Measurements from ENCODE around the gene UNC119. TPM values are rescaled to one million over a fixed set of nuclear protein-coding genes. Genes with fewer than 3 reads are reported as not detected.

The UNC119 gene
- total and polyA plus RNA-seq, 7 donors, result 1.9 to 7.8 (median 2.6) TPM

- no peak overlapping the region for H3K4me3 ChIP-seq
- WGBS, 3 donors, result 41 to 43% (median 41%) methylated on average over 16 of the region's 16 CpGs
- no peaks in the 10 kb centered on the region for H3K36me3 ChIP-seq (ENCODE audit: insufficient read depth in 1 of 2, low read depth in 1 of 2)
- peaks cover 0 to 38% (median 8%) of the 10 kb centered on the region in 3 donors for H3K27me3 ChIP-seq (ENCODE audit: insufficient read depth in 3 of 3, low read length in 2 of 3)
- no peak for DNase-seq
- intact Hi-C loops (cut with DNase I), result no loop called here
- no peak overlapping the region for H3K27ac ChIP-seq
- ATAC-seq, result no peak
- no peaks in the 10 kb centered on the region for H3K4me1 ChIP-seq
- no peaks in the 10 kb centered on the region for H3K9me3 ChIP-seq
- TF ChIP-seq CTCF (IDR thresholded peaks at IDR 0.05), result no peak
Measured at GRCh38 chr17:28514561-28515002, 37.8 kb downstream of the UNC119 start.

GRCh38 chr17:28513476-28513875 lies 38.9 kb downstream of the UNC119 start:
- intact Hi-C loops (cut with DNase I), result no loop called here
- no peak for DNase-seq
- Histone ChIP-seq H3K4me3 (no peak overlapping the region), H3K36me3 (ENCODE audit: insufficient read depth in 1 of 2, low read depth in 1 of 2) (no peaks in the 10 kb centered on the region), H3K27ac (no peak overlapping the region), H3K4me1 (no peaks in the 10 kb centered on the region), H3K27me3 (ENCODE audit: insufficient read depth in 3 of 3, low read length in 2 of 3) (peaks cover 0 to 45% (median 9%) of the 10 kb centered on the region in 3 donors), H3K9me3 (no peaks in the 10 kb centered on the region)
- no peak for ATAC-seq
- TF ChIP-seq CTCF (IDR thresholded peaks at IDR 0.05), result no peak
- 59 to 62% (median 61%) methylated on average over 7 of the region's 7 CpGs for WGBS, 3 donors

GRCh38 chr17:28511858-28512461 lies 40.5 kb downstream of the UNC119 start:
- ATAC-seq, result no peak
- 70 to 81% (median 74%) methylated on average over 3 of the region's 3 CpGs for WGBS, 3 donors
- intact Hi-C loops (cut with DNase I), result no loop called here
- Histone ChIP-seq H3K27ac (no peak overlapping the region), H3K9me3 (no peaks in the 10 kb centered on the region), H3K36me3 (ENCODE audit: insufficient read depth in 1 of 2, low read depth in 1 of 2) (no peaks in the 10 kb centered on the region), H3K27me3 (ENCODE audit: insufficient read depth in 3 of 3, low read length in 2 of 3) (peaks cover 0 to 55% (median 11%) of the 10 kb centered on the region in 3 donors), H3K4me3 (no peak overlapping the region), H3K4me1 (no peaks in the 10 kb centered on the region)
- TF ChIP-seq CTCF (IDR thresholded peaks at IDR 0.05), result no peak
- DNase-seq, result no peak

GRCh38 chr17:28509789-28510188 lies 42.6 kb downstream of the UNC119 start:
- no peaks in the 10 kb centered on the region for H3K36me3 ChIP-seq (ENCODE audit: insufficient read depth in 1 of 2, low read depth in 1 of 2)
- DNase-seq (no peak), ATAC-seq (no peak)
- TF ChIP-seq CTCF (IDR thresholded peaks at IDR 0.05), result no peak
- no peaks in the 10 kb centered on the region for H3K4me1 ChIP-seq
- peaks cover 0 to 61% (median 11%) of the 10 kb centered on the region in 3 donors for H3K27me3 ChIP-seq (ENCODE audit: insufficient read depth in 3 of 3, low read length in 2 of 3)
- intact Hi-C loops (cut with DNase I), result no loop called here
- no peak overlapping the region for H3K27ac ChIP-seq
- 51 to 58% (median 56%) methylated on average over 7 of the region's 7 CpGs for WGBS, 3 donors
- no peak overlapping the region for H3K4me3 ChIP-seq
- no peaks in the 10 kb centered on the region for H3K9me3 ChIP-seq

GRCh38 chr17:28508211-28508724 lies 44.2 kb downstream of the UNC119 start:
- ATAC-seq, result no peak
- Histone ChIP-seq H3K27ac (no peak overlapping the region), H3K27me3 (ENCODE audit: insufficient read depth in 3 of 3, low read length in 2 of 3) (peaks cover 0 to 51% (median 5%) of the 10 kb centered on the region in 3 donors), H3K4me1 (no peaks in the 10 kb centered on the region), H3K9me3 (no peaks in the 10 kb centered on the region), H3K4me3 (no peak overlapping the region), H3K36me3 (ENCODE audit: insufficient read depth in 1 of 2, low read depth in 1 of 2) (no peaks in the 10 kb centered on the region)
- intact Hi-C loops (cut with DNase I), result no loop called here
- DNase-seq, result no peak
- WGBS, 3 donors, result 51 to 68% (median 59%) methylated on average over 11 of the region's 11 CpGs
- TF ChIP-seq CTCF (IDR thresholded peaks at IDR 0.05), result no peak

Measured in psoas muscle (tissue), 8 donors.